ENCODE results near the gene GBGT1.

Gene GBGT1

GRCh38 chr9:133132174-133132573, 31.5 kb downstream of the GBGT1 start:
- H3K9me3 Mint-ChIP-seq = no peaks in the 10 kb centered on the region
- H3K27me3 Mint-ChIP-seq = no peaks in the 10 kb centered on the region
- H3K4me1 Mint-ChIP-seq = peaks cover 70% of the 10 kb centered on the region
- no peaks in the 10 kb centered on the region for H3K36me3 Mint-ChIP-seq
- peak overlapping the region; percentile 52 for H3K27ac Mint-ChIP-seq
- peak overlapping the region; percentile 36 for H3K4me3 Mint-ChIP-seq

DNA sequence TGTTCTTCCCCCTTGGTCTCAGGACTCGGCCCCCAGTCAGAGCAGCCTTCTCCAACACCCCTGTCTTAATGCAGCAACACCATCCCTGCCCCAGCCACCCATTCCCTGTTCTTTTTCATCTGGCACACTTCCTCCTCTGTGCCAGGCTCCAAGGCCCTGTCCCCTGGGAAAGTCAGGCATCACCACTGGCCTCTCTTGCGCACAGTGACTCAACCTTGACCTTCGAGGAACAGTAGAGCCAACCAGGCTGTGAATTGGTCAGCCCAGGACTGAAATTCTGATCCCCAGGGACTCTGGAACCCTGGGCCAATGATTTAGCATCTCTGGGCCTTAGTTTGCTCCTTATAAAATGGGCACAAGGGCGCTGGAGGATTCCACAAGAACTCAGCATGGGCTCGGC, 32.2 kb downstream of the GBGT1 start:
- Mint-ChIP-seq H3K36me3 (no peaks in the 10 kb centered on the region), H3K27ac (peak overlapping the region; percentile 90), H3K9me3 (no peaks in the 10 kb centered on the region), H3K4me1 (peaks cover 73% of the 10 kb centered on the region), H3K27me3 (no peaks in the 10 kb centered on the region), H3K4me3 (peak overlapping the region; percentile 58)

DNA sequence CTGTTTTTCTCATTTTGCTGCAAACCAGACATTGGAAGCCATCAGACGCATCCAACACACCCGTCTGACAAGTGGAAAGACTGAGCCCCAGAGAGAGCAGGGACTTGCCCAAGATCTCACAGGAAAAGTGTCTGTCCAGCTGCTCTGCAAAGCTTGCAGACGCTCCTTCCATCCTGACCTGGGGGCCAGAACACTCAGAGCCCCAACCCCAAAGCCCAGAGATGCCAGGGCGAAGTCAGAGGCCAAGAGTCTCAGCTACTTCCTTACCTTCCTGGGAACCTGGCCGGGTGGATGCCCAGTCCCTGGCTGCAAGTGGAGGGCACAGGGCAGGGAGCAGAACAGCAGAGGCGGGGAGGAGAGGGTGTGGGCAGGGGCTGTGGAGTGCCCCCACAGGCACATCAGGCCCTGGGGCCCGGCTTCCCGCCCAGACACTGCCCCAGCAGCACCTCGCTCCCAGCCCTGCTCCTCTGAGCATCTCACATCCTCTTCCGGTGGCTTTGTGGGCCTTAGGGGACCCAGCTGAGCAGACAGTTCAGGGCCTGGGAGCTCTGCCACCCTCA, 32.9 kb downstream of the GBGT1 start:
- peak overlapping the region; percentile 81 for H3K4me3 Mint-ChIP-seq
- H3K4me1 Mint-ChIP-seq = peaks cover 74% of the 10 kb centered on the region
- H3K27me3 Mint-ChIP-seq = no peaks in the 10 kb centered on the region
- H3K36me3 Mint-ChIP-seq = no peaks in the 10 kb centered on the region
- H3K27ac Mint-ChIP-seq = peak overlapping the region; percentile 86
- H3K9me3 Mint-ChIP-seq = no peaks in the 10 kb centered on the region

DNA sequence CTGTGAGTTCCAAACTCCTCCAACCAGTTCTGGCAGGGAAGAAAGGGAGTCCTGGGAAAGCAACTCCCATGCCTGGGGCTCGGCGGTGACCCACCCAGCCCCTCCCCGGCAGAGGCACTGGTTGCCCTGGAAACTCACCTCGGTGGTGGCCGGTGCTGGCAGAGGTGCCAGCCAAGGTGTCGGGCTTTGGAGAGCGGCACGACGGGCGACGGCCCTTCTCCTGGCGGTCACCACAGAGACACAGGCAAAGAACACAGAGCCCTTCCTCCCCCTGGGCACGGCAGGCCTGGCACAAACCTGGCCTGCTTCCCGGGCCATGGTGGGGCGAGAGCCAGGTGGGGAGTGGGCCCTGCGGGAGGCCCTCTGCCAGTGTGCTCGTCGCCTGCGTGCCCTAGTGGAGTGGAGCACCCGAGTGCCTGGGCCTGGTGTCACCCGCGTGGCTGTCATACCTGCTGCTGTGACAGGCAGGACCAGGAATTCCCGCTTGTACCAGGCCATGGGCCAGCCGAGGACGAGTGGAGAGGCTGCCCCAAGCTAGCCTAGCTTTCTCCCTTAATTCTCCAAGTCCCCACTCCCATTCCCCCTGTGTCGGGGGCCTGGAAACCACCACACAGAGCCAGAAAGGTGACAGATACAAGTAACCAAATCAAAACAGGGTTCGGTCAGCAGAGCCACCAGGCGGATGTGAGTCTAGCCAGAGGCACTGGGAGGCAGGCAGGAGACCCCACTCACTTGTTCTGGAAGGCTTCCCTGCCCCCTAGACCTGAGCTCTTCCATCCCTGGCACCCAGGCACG, 34.5 kb downstream of the GBGT1 start:
- no peaks in the 10 kb centered on the region for H3K36me3 Mint-ChIP-seq
- H3K4me3 Mint-ChIP-seq = peak overlapping the region; percentile 60
- H3K27ac Mint-ChIP-seq = peak overlapping the region; percentile 70
- peaks cover 72% of the 10 kb centered on the region for H3K4me1 Mint-ChIP-seq
- H3K9me3 Mint-ChIP-seq = no peaks in the 10 kb centered on the region
- H3K27me3 Mint-ChIP-seq = no peaks in the 10 kb centered on the region

- peak overlapping the region; percentile 28 for H3K4me3 Mint-ChIP-seq
- no peaks in the 10 kb centered on the region for H3K27me3 Mint-ChIP-seq
- H3K27ac Mint-ChIP-seq = peak overlapping the region; percentile 71
- H3K4me1 Mint-ChIP-seq = peaks cover 69% of the 10 kb centered on the region
- H3K36me3 Mint-ChIP-seq = no peaks in the 10 kb centered on the region
- no peaks in the 10 kb centered on the region for H3K9me3 Mint-ChIP-seq
Measured at GRCh38 chr9:133128152-133128551, 35.6 kb downstream of the GBGT1 start.

- Mint-ChIP-seq H3K9me3 (no peaks in the 10 kb centered on the region), H3K36me3 (no peaks in the 10 kb centered on the region), H3K4me3 (peak overlapping the region; percentile 28), H3K27me3 (no peaks in the 10 kb centered on the region), H3K4me1 (peaks cover 64% of the 10 kb centered on the region), H3K27ac (peak overlapping the region; percentile 57)
Measured at GRCh38 chr9:133127340-133127981, 36.3 kb downstream of the GBGT1 start.

DNA sequence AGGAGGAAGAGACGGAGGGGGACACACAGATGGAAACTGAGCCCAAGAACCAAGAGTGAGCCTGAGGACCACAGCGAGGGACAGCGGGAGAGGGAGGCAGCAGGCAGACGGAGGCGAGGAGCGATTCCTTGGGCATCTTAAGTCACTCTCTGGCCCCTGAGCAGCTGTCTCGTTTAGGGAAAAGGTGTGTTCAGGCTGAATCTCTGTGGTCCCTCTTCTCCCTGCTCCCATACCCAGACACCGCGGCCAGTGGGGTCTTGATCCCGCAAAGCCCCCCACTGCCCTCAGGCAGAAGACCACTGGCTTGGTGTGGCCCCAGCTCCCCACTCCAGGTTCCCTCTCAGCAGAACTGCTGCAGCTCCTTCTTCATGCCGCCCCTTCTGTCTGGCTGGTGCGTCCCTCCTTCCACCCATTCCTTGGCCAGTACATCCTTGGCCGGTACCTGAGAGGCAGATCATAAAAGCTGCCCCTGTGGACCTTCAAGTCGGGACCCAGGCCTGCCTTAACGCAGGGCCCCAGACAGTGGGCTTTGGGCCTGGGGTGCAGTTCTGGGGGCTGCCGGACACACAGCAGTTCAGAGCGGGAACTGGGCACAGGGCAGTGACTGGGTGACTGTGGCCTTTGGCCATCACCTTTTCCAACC, 36.9 kb downstream of the GBGT1 start:
- Mint-ChIP-seq H3K4me3 (peak overlapping the region; percentile 58), H3K27me3 (no peaks in the 10 kb centered on the region), H3K4me1 (peaks cover 60% of the 10 kb centered on the region), H3K27ac (no peak overlapping the region), H3K36me3 (no peaks in the 10 kb centered on the region), H3K9me3 (no peaks in the 10 kb centered on the region)

GRCh38 chr9:133125941-133126696, 37.6 kb downstream of the GBGT1 start:
- Mint-ChIP-seq H3K27ac (no peak overlapping the region), H3K4me3 (peak overlapping the region; percentile 58), H3K36me3 (no peaks in the 10 kb centered on the region), H3K4me1 (peaks cover 58% of the 10 kb centered on the region), H3K27me3 (no peaks in the 10 kb centered on the region), H3K9me3 (no peaks in the 10 kb centered on the region)

GRCh38 chr9:133124907-133125275, 38.8 kb downstream of the GBGT1 start:
- Mint-ChIP-seq H3K27ac (peak overlapping the region; percentile 41), H3K4me3 (no peak overlapping the region), H3K27me3 (no peaks in the 10 kb centered on the region), H3K9me3 (no peaks in the 10 kb centered on the region), H3K4me1 (peaks cover 57% of the 10 kb centered on the region), H3K36me3 (no peaks in the 10 kb centered on the region)

DNA sequence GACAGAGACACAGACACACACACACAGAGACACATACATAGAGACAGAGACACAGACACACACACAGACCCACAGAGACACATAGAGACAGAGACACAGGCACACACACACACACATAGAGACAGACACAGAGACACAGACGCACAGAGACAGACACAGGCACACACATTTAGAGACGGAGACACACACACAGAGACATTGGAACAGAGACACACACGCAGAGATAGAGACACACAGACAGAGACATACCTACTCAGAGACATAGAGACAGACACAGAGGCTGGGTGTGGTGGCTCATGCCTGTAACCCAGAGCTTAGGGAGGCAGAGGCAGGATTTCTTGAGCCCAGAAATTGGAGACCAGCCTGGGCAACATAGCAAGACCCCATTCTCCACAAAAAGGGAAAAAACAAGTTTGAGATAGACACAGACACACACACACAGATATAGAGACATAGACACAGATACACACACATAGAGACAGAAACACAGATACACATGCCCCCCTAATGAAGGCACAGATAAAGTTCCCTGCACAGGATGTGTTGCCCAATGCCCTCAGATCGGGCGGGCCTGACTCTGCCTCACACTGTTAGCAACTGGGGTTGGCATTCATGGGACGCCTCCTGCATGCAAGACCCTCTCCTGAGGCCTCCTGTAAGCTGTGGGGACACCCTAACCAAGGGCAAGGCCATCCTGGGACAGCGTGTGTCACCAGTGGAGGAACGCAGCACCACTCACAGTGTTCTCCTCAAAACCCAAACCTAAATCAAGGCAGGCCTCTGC, 39.4 kb downstream of the GBGT1 start:
- Mint-ChIP-seq H3K27ac (peak overlapping the region; percentile 6), H3K4me1 (peaks cover 53% of the 10 kb centered on the region), H3K36me3 (no peaks in the 10 kb centered on the region), H3K9me3 (no peaks in the 10 kb centered on the region), H3K4me3 (peak overlapping the region; percentile 0), H3K27me3 (no peaks in the 10 kb centered on the region)

DNA sequence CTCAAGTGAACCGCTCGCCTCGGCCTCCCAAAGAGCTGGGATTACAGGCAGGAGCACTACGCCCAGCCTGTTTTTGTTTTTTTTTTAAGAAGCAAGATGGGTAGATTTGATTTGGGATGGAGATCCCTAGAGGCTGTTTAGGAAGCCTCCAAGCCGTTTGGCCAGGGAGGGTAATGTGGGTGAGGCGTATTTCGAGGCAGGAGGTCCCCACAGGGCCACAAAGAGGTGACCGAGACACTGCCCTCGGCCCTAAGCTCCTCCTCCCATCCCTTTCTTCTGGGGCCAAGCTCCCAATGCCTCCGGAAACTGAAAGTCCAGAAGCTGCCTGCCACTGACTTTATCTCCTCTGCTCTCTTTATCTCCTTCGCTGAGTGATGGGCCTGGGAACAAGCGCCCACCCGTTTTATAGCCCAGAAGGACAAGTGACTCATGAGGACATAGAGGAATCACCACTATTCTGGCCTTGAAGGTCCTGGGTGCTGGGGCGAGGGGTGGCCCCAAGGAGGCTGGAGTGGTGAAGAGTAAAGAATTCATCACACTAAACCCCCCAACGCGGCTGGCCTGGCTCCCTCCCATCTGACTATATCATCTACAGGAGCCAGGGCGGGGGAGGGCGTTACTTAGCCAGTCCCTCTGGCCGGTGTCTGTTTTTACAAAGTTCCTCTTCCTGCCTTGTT, 40.6 kb downstream of the GBGT1 start:
- H3K4me1 Mint-ChIP-seq = peaks cover 58% of the 10 kb centered on the region
- no peaks in the 10 kb centered on the region for H3K9me3 Mint-ChIP-seq
- no peaks in the 10 kb centered on the region for H3K36me3 Mint-ChIP-seq
- H3K4me3 Mint-ChIP-seq = no peak overlapping the region
- H3K27ac Mint-ChIP-seq = peak overlapping the region; percentile 37
- no peaks in the 10 kb centered on the region for H3K27me3 Mint-ChIP-seq

- H3K36me3 Mint-ChIP-seq = no peaks in the 10 kb centered on the region
- H3K4me3 Mint-ChIP-seq = no peak overlapping the region
- no peaks in the 10 kb centered on the region for H3K27me3 Mint-ChIP-seq
- no peaks in the 10 kb centered on the region for H3K9me3 Mint-ChIP-seq
- H3K4me1 Mint-ChIP-seq = peaks cover 57% of the 10 kb centered on the region
- peak overlapping the region; percentile 37 for H3K27ac Mint-ChIP-seq
Measured at GRCh38 chr9:133122605-133122934, 41.1 kb downstream of the GBGT1 start.

GRCh38 chr9:133121915-133122550, 41.7 kb downstream of the GBGT1 start:
- H3K27me3 Mint-ChIP-seq = no peaks in the 10 kb centered on the region
- peak overlapping the region; percentile 68 for H3K4me3 Mint-ChIP-seq
- H3K27ac Mint-ChIP-seq = peak overlapping the region; percentile 94
- H3K9me3 Mint-ChIP-seq = no peaks in the 10 kb centered on the region
- peaks cover 60% of the 10 kb centered on the region for H3K4me1 Mint-ChIP-seq
- H3K36me3 Mint-ChIP-seq = no peaks in the 10 kb centered on the region
